Testis (tissue), 3 donors: ENCODE results near the gene SASH1. TPM values are rescaled to one million over a fixed set of nuclear protein-coding genes. Genes with fewer than 3 reads are reported as not detected.

ENCODE experiments used
- DNase-seq: peaks from one replicate; pipeline ENCODE4 v3.0.0-alpha.2; 2019
- H3K27ac ChIP-seq, 2 donors: fragments of 200-600 bp; sonication (generic); one replicate each; pipeline ENCODE4 v1.5.1; 2019
- H3K27me3 ChIP-seq: fragments of 200-600 bp; sonication (generic); one replicate; pipeline ENCODE4 v1.5.1; 2019
- H3K36me3 ChIP-seq: fragments of 200-600 bp; sonication (generic); one replicate; pipeline ENCODE4 v1.5.1; 2017; ENCODE audit warnings: low read depth; ENCODE audit errors: missing control alignments
- H3K4me1 ChIP-seq: fragments of 200-600 bp; sonication (generic); one replicate; pipeline ENCODE4 v1.5.1; 2019
- H3K4me3 ChIP-seq, 2 donors: fragments of 200-600 bp; sonication (generic); one replicate each; pipeline ENCODE4 v1.5.1; 2017 to 2019
- H3K9me3 ChIP-seq: fragments of 200-600 bp; sonication (generic); one replicate; pipeline ENCODE4 v1.5.1; 2017
- CTCF ChIP-seq, 3 experiments: fragments of 450-650 bp in 2 of 3; fragments of 200-600 bp in 1 of 3; sonication (generic) in 1 of 3; IDR thresholded peaks; one replicate each; pipeline ENCODE4 v1.5.1; 2016 to 2019; ENCODE audit warnings: antibody characterized with exemption in 3 of 3, mild to moderate bottlenecking in 2 of 3, moderate library complexity in 1 of 3
- POLR2A ChIP-seq: fragments of 450-650 bp; IDR thresholded peaks from one replicate; pipeline ENCODE4 v1.6.1; 2017; ENCODE audit warnings: antibody characterized with exemption, mild to moderate bottlenecking, moderate library complexity
- WGBS, 2 donors: methylation state at CpG; one replicate each; pipeline ENCODE4 v1.1.5; 2018; 5-methylcytosine and 5-hydroxymethylcytosine counted together
- intact Hi-C: fragments of 100-400 bp; cut with DNase I; formaldehyde crosslinking; loops from one replicate; pipeline ENCODE4 v1.15.1; 2023; ENCODE audit warnings: low total_unique reads
- polyA plus RNA-seq: library from polyadenylated mRNA; stranded (reverse); fragments of 350-450 nt; fragmentation: Illumina TruSeq; extraction: RNeasy Lipid Tissue Mini Kit (QIAGEN cat#74804); gene quantifications from one replicate; pipeline ENCODE4 v1.2.3, GENCODE V29; 2014; ENCODE audit warnings: low read depth, low replicate concordance; ENCODE audit not compliant: insufficient read depth
- total RNA-seq, 2 donors: library from RNA; depleted of rRNA; stranded (reverse); fragments of >200 nt; gene quantifications; one replicate each; pipeline ENCODE4 v1.2.3, GENCODE V29; 2016

Gene SASH1
- total and polyA plus RNA-seq, 3 donors from 2014 or later = 12.1 to 42.1 (median 40.3) TPM

GRCh38 chr6:148317051-148317450 lies 25.6 kb upstream of the SASH1 start:
- TF ChIP-seq POLR2A = no peak
- no peak for TF ChIP-seq CTCF (IDR thresholded peaks at IDR 0.05)
- WGBS, 2 donors = 86 to 100% methylated on average over 1 of the region's 1 CpG
- intact Hi-C loops = no loop called here
- H3K36me3 ChIP-seq = no peaks in the 10 kb centered on the region
- no peak for DNase-seq
- H3K9me3 ChIP-seq = no peaks in the 10 kb centered on the region
- no peaks in the 10 kb centered on the region for H3K27me3 ChIP-seq
- no peaks in the 10 kb centered on the region for H3K4me1 ChIP-seq
- H3K4me3 ChIP-seq = no peak overlapping the region
- no peak overlapping the region for H3K27ac ChIP-seq

GRCh38 chr6:148317739-148318138 lies 24.9 kb upstream of the SASH1 start:
- DNase-seq = no peak
- intact Hi-C loops = no loop called here
- no peaks in the 10 kb centered on the region for H3K27me3 ChIP-seq
- H3K27ac ChIP-seq = no peak overlapping the region
- H3K9me3 ChIP-seq = no peaks in the 10 kb centered on the region
- TF ChIP-seq CTCF (IDR thresholded peaks at IDR 0.05) (no peak), POLR2A (no peak)
- no peaks in the 10 kb centered on the region for H3K4me1 ChIP-seq
- H3K36me3 ChIP-seq = no peaks in the 10 kb centered on the region
- WGBS, 2 donors = 65 to 96% methylated on average over 2 of the region's 2 CpGs
- no peak overlapping the region for H3K4me3 ChIP-seq

GRCh38 chr6:148322704-148323103 lies 19.9 kb upstream of the SASH1 start:
- WGBS, 2 donors = 93 to 97% methylated on average over 3 of the region's 3 CpGs
- TF ChIP-seq POLR2A (no peak), CTCF (IDR thresholded peaks at IDR 0.05) (no peak)
- intact Hi-C loops = no loop called here

GRCh38 chr6:148323344-148323743 lies 19.3 kb upstream of the SASH1 start:
- intact Hi-C loops = no loop called here
- no peak overlapping the region for H3K4me3 ChIP-seq
- no peaks in the 10 kb centered on the region for H3K27me3 ChIP-seq
- no peak for DNase-seq
- H3K9me3 ChIP-seq = no peaks in the 10 kb centered on the region
- no peaks in the 10 kb centered on the region for H3K4me1 ChIP-seq
- H3K27ac ChIP-seq = no peak overlapping the region
- WGBS, 2 donors = 61 to 71% methylated on average over 2 of the region's 2 CpGs
- H3K36me3 ChIP-seq = no peaks in the 10 kb centered on the region
- TF ChIP-seq POLR2A (no peak), CTCF (IDR thresholded peaks at IDR 0.05) (no peak)

More at GRCh38 chr6:148322704-148323103, 19.9 kb upstream of the SASH1 start:
- Histone ChIP-seq H3K27me3 (no peaks in the 10 kb centered on the region), H3K36me3 (no peaks in the 10 kb centered on the region), H3K9me3 (no peaks in the 10 kb centered on the region), H3K4me1 (no peaks in the 10 kb centered on the region), H3K27ac (no peak overlapping the region), H3K4me3 (no peak overlapping the region)
- DNase-seq = no peak

- 51 to 71% methylated on average over 4 of the region's 4 CpGs for WGBS, 2 donors
- H3K4me1 ChIP-seq = peaks cover 7% of the 10 kb centered on the region
- H3K36me3 ChIP-seq = no peaks in the 10 kb centered on the region
- no peaks in the 10 kb centered on the region for H3K27me3 ChIP-seq
- TF ChIP-seq CTCF (IDR thresholded peaks at IDR 0.05) (no peak), POLR2A (no peak)
- H3K9me3 ChIP-seq = no peaks in the 10 kb centered on the region
- no peak overlapping the region for H3K27ac ChIP-seq
- intact Hi-C loops = no loop called here
- H3K4me3 ChIP-seq = no peak overlapping the region
- DNase-seq = no peak
These were observed 18.2 kb upstream of the SASH1 start for GRCh38 chr6:148324297-148324985.
